Mesodermal cell (in vitro differentiated cells): ENCODE measurements around the gene PEAK3.
A peak's percentile ranks its signal among the peaks of the same experiment; 100 is the strongest.

Source experiments
- H3K27ac ChIP-seq: 2 replicates; pipeline ENCODE4 v1.7.0; 2013; ENCODE audit warnings: mild to moderate bottlenecking, low read depth, low read length, moderate library complexity; ENCODE audit not compliant: severe bottlenecking
- H3K36me3 ChIP-seq: 2 replicates; pipeline ENCODE4 v1.7.1; 2013; ENCODE audit warnings: mild to moderate bottlenecking, low read length, moderate library complexity; ENCODE audit not compliant: control insufficient read depth, insufficient read depth
- H3K4me1 ChIP-seq: one replicate; pipeline ENCODE4 v1.7.1; 2013; ENCODE audit warnings: mild to moderate bottlenecking, low read length; ENCODE audit not compliant: insufficient read depth, control insufficient read depth, poor library complexity, severe bottlenecking
- H3K4me3 ChIP-seq: 2 replicates; pipeline ENCODE4 v1.7.0; 2013; ENCODE audit warnings: low read length, control low read depth, mild to moderate bottlenecking; ENCODE audit not compliant: insufficient read depth, poor library complexity, severe bottlenecking; ENCODE audit errors: extremely low read depth
- H3K9me3 ChIP-seq: 2 replicates; pipeline ENCODE4 v1.7.1; 2013; ENCODE audit warnings: mild to moderate bottlenecking, low read length, moderate library complexity; ENCODE audit not compliant: control insufficient read depth
- WGBS, 2 experiments: methylation state at CpG; one replicate each; pipeline ENCODE4 v1.1.5; 2013; ENCODE audit warnings: missing lambda C conversion rate in 2 of 2; ENCODE audit not compliant: insufficient coverage in 2 of 2; 5-methylcytosine and 5-hydroxymethylcytosine counted together

Gene PEAK3

DNA sequence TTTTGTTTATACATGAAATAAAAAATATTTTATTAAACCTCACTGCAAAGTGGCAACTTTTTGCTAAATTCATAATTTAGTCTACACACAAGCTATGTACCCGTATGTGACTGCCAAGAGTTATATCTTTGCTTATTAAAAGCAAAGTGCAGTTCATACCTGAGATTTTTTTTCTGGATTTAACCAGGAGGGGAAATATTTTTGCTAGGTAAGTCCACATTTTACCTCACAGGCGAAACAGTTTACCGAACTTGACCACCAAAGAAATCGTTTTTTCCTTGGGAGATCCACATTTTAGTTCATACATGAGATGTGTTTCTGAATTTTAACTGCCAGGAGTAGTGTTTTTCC lies 13.5 kb downstream of the PEAK3 start:
- 79% methylated on average over 3 of the region's 4 CpGs for WGBS, 2 experiments
- Histone ChIP-seq H3K9me3 (no peaks in the 10 kb centered on the region), H3K4me1 (peaks cover 15% of the 10 kb centered on the region), H3K36me3 (peaks cover 28% of the 10 kb centered on the region), H3K4me3 (peak overlapping the region; percentile 100), H3K27ac (no peak overlapping the region)

DNA sequence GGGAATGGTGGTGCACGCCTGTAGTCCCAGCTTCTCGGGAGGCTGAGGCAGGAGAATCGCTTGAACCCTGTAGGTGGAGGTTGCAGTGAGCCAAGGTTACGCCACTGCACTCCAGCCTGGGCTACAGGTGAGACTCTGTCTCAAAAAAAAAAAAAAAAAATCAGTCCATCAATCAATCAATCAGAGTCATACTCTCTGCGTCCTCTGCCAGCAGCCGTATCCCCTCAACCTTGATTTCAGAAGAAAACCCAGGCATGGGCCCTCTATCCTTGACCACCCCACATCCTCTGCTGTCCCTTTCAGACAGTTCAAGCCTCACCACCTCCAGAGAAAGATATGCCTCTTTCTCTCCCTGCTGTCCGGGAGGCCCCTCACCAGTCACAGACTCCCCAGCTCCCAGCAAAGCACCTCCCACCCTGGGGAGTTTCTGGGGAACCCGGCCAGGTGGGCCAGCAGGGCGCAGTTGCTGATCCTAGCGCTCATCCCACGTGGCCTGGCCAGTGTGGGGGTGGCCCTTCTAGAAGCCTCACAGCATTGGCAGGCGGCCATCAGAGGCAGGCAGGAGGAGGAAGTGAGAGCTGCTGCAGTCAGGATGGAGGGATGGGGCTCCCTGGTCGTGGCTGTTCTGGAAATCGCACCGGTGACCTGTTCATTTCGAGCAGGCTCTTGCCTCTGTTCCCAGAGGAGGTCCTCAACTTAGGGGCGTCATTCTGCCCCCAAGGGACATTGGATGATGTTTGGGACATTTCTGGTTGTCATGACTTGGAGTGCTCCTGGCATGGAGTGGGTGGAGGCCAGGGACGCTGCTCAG lies 15.6 kb downstream of the PEAK3 start:
- H3K4me1 ChIP-seq: peaks cover 5% of the 10 kb centered on the region
- WGBS, 2 experiments: 79 to 90% methylated on average over 11 to 14 of the region's 18 CpGs
- no peak overlapping the region for H3K4me3 ChIP-seq
- H3K27ac ChIP-seq: no peak overlapping the region
- H3K36me3 ChIP-seq: peaks cover 8% of the 10 kb centered on the region
- H3K9me3 ChIP-seq: no peaks in the 10 kb centered on the region

DNA sequence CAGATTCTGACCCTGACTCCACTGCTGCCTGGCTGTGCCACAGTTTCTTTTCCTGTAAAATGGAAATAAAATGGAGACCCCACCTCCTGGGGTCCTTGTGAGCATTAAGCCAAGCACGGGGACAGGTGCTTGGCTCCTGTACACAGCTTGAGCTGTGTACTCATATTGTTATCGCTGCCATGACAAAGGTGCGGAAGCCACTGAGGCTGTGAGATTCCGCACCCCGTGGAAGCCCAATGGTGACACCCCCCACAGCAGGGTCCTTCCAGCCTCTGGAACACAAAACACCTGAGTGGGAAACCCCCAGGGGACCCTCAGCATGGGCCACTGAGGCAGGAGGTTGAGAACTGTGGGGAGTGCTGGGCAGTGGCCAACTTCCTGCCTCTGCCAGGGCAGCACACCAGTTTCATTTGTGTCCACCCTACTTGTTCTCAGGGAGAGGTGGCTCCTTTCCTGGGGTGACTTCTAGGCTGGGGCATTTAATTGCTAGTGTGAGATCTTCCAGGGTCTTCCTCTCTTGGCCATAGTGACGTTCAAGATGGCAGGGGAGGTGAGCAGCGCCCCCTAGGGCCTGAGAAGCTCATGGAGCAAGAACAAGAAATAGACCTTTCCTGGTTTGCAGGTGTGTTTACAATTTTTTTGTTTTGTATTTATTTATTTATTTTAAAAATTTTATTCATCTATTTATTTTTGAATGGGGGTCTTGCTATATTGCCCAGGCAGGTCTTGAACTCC lies 20.4 kb downstream of the PEAK3 start:
- 93 to 94% methylated on average over 5 of the region's 7 CpGs for WGBS, 2 experiments
- Histone ChIP-seq H3K4me3 (no peak overlapping the region), H3K9me3 (no peaks in the 10 kb centered on the region), H3K4me1 (peaks cover 3% of the 10 kb centered on the region), H3K36me3 (no peaks in the 10 kb centered on the region), H3K27ac (no peak overlapping the region)

DNA sequence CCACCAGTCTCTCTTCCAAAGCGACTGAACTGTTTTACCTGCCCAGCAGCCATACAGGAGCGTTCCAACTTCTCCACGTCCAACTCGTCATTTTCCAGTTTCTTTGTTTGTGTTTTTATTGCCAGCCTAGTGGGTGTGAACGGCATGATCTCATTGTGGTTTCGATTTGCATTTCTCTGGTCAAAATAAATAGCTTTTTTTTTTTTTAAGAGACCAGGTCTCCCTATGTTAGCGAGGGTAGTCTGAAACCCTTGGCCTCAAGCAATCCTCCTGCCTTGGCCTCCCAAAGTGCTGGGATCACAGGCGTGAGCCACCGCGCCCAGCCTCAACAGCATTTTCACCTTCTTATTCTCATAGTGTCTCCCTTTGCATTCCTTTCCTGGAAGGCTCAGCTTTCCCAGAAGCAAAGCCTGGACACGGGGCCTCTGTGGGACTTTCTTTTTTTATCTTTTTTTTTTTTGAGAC lies 21.6 kb downstream of the PEAK3 start:
- WGBS, 2 experiments: 92% methylated on average over 7 to 11 of the region's 11 CpGs
- H3K27ac ChIP-seq: no peak overlapping the region
- H3K9me3 ChIP-seq: no peaks in the 10 kb centered on the region
- no peaks in the 10 kb centered on the region for H3K4me1 ChIP-seq
- no peaks in the 10 kb centered on the region for H3K36me3 ChIP-seq
- H3K4me3 ChIP-seq: no peak overlapping the region

DNA sequence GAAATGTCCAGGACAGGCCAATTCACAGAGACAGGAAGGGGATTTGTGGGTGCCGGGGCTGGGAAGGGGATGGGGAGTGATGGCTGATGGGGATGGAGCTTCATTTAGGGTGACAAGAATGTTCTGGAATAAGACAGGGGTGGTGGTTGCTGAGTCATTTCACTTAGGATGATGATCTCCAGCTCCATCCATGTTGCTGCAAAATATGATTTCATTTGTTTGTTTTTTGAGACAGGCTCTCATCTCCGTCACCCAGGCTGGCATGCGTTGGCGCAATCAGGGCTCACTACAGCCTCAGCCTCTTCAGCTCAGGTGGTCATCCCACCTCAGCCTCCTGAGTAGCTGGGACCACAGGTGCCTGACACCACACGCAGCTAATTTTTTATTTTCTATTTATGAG lies 22.6 kb downstream of the PEAK3 start:
- no peaks in the 10 kb centered on the region for H3K36me3 ChIP-seq
- no peak overlapping the region for H3K4me3 ChIP-seq
- no peak overlapping the region for H3K27ac ChIP-seq
- 94 to 97% methylated on average over 3 to 5 of the region's 5 CpGs for WGBS, 2 experiments
- no peaks in the 10 kb centered on the region for H3K9me3 ChIP-seq
- no peaks in the 10 kb centered on the region for H3K4me1 ChIP-seq

DNA sequence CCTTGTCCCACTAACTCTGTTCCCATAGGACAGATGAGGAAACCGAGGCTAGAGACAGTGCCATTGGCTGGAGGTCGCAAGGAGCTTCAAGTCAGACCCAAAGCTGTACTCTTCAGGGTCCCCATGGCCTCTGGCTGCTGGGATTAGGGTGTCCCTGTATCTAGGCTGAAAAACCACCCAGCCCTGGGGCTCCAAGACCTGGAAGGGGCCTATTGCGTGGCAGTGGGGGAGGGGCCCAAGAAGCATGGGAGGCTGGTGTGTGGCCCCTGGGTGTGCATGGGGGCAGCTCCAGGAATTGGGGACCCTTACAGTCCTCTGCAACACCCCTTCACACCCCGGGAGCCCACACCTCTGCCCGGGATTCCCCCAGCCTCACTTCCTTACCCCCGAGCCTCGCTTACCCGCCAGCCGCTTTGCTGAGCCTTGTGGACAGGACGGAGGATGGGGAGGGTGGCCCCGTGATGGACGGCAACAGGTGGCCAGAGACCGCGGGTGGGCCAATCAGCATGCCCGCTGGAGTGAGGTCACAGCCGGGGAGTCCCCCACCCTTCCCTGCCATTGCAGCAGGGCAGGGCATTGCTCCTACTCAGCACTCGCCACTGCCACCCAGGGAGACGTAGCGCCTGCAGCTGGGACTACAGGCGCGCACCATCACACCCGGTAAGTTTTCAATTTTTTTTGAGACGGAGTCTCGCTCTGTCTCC lies 25.8 kb downstream of the PEAK3 start, which contains the start of gene JSRP1:
JSRP1 (minus strand) TSS at position 436 of the 704 bp plus-strand sequence. CDS start 1,103 bp downstream, outside the sequence.
- Histone ChIP-seq H3K27ac (no peak within 1 kb of the TSS), H3K4me3 (no peak within 1 kb of the TSS)
- 90 to 93% methylated on average over 17 to 22 of the region's 24 CpGs for whole genome bisulfite sequencing, 2 experiments

DNA sequence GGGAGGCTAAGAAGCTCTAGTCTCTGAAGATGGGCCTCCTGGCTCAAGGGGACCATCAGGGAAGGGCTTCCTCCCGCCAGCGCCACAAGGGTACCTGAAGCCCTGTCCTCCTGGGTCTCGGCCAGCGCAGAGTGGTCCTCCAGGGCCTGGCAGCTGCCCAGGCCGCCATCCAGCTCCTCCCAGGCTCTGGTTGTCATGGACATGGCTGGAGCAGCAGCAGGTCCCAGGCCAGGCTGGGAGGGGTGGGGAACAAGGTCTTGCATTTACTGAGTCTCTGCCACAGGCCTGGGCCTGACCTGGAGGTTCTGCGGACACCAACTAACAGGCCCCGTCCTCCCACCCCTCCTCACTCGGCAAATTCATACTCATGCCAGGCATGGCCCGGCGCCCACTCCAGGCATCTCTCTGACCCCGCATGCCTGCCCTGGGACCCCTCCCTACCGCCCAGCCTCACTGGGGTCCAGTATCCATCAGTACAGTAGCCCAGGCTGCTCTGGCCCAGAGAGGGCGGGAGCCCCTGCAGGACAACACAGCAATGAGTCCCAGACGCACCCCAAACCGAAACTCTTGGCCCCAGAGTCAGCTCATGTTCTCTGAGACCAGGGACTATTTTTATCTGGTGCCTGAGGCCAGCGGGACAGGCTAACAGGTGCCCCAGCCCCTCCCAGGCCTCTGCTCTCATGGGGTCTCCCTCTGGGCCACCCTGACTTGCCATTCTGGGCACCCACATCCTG lies 26.7 kb downstream of the PEAK3 start:
- Histone ChIP-seq H3K27ac (no peak overlapping the region), H3K36me3 (no peaks in the 10 kb centered on the region), H3K4me3 (no peak overlapping the region), H3K9me3 (no peaks in the 10 kb centered on the region), H3K4me1 (peaks cover 3% of the 10 kb centered on the region)
- 96% methylated on average over 11 to 16 of the region's 16 CpGs for WGBS, 2 experiments

More for the DNA sequence above, 25.8 kb downstream of the PEAK3 start, which contains the start of gene JSRP1:
- Histone ChIP-seq H3K4me1 (peaks cover 3% of the 10 kb centered on the region), H3K36me3 (no peaks in the 10 kb centered on the region), H3K9me3 (no peaks in the 10 kb centered on the region)

DNA sequence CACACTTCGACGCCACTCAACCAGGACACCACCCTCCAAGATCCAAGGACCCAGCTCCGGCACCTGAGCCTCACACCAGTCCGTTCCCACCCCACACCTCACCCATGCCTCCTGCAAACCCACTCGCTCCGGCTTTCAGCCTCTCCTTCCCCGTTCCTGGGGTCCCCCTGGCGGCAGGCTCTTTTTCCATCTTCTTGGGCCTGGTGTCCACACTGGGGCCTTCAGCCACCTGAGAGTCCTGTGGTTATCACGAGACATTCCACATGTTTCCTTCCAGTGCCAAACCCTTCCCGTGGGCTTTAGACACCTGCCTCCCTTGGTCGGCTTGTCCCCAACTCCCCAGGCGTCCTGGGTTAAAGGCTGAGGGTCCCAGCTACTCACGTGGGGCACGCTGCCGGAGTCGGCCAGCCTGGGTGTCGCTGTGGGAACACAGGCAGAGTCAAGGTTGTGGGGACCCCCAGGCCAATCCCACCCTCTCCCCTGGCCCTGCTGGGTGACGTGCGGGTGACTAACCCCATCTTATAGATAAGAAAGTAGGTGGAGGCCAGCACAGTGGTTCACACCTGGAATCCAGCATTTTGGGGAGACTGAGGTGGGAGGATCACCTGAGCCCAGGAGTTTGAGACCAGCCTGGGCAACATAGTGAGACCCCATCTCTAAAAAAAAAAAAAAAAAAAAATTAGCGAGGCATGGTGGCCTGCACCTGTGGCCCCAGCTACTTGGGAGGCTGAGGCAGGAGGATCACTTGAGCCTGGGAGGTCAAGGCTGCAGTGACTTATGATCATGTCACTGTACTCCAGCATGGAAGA lies 27.7 kb downstream of the PEAK3 start:
- Histone ChIP-seq H3K27ac (no peak overlapping the region), H3K36me3 (no peaks in the 10 kb centered on the region), H3K4me3 (no peak overlapping the region), H3K9me3 (no peaks in the 10 kb centered on the region), H3K4me1 (peaks cover 3% of the 10 kb centered on the region)
- 39 to 58% methylated on average over 12 to 17 of the region's 20 CpGs for WGBS, 2 experiments

DNA sequence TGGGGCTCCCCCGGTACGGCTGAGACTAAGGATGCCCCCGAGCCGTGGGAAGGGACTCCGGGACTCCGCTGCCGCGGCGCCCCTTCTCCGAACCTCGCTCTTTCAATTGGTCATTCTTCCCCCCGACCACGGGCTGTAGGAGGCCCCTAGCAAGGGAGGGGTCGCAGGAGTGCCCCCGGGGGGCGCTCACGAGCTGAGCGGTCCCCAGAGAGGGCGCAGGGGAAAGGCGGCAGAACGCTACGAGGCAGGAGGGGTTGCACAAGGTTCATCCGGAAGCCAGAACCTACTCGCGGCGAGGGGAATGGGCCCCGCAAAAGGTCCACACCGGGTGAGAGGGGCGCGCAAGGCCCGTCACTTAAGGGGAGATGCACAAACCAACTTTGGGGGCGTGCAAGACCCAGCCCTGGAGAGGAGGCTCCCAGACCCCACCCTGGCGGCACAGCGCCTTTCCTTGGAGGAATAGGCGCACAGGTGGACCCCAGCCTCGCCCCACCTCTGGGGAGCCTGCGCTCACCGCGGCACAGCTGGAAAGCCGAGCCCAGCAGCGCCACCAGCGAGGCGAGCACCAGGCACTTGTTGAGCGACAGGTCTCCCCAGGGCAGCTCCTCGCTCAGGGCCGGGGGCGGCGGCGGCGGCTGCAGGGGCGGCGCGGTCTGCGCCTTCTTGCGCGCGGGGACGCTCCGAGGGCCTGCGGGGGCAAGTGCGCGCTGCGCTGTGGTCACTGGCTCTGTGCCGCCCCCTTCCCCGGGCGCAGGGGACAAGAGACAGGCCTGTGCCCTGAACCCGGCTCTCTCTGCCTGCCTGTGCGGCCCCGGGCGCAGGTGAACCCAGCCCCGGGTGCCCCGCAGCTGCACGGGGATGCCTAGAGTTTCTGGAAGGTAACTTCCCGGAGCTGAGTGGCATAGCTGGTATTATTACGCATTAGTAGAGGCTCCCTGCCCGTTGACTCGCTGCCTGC lies 28.6 kb downstream of the PEAK3 start:
- peaks cover 4% of the 10 kb centered on the region for H3K36me3 ChIP-seq
- no peak overlapping the region for H3K27ac ChIP-seq
- peak overlapping the region; percentile 12 for H3K4me3 ChIP-seq
- 7 to 8% methylated on average over 66 to 71 of the region's 77 CpGs for WGBS, 2 experiments
- H3K9me3 ChIP-seq: no peaks in the 10 kb centered on the region
- H3K4me1 ChIP-seq: peaks cover 3% of the 10 kb centered on the region
